Measurements from ENCODE around the gene SPATA25.

Gene SPATA25

GRCh38 chr20:45861221-45862075 lies 26.0 kb downstream of the SPATA25 start:
- DNase-seq: no peak

- no peak for DNase-seq
Measured at GRCh38 chr20:45860560-45861220, 26.7 kb downstream of the SPATA25 start.

- no peak for DNase-seq
Measured at GRCh38 chr20:45859916-45860315, 27.5 kb downstream of the SPATA25 start.

- no peak for DNase-seq
Measured at GRCh38 chr20:45857882-45858216, 29.6 kb downstream of the SPATA25 start.

GRCh38 chr20:45857114-45857881 lies 30.1 kb downstream of the SPATA25 start, which contains the start of the genes ACOT8 and ZSWIM3:
Gene ACOT8, minus strand, starts transcription at chr20:45857392. Its CDS starts 77 bp downstream, at chr20:45857315.
Gene ZSWIM3, plus strand, starts transcription at chr20:45857614. Its CDS starts 212 bp downstream, at chr20:45857826.
- DNase-seq: peak; percentile 100

GRCh38 chr20:45853484-45853883 lies 33.9 kb downstream of the SPATA25 start:
- no peak for DNase-seq

GRCh38 chr20:45852326-45852725 lies 35.1 kb downstream of the SPATA25 start:
- no peak for DNase-seq

GRCh38 chr20:45851501-45851900 lies 35.9 kb downstream of the SPATA25 start:
- DNase-seq: no peak

- no peak for DNase-seq
Measured at GRCh38 chr20:45850926-45851325, 36.5 kb downstream of the SPATA25 start.

- no peak for DNase-seq
Measured at GRCh38 chr20:45850238-45850637, 37.2 kb downstream of the SPATA25 start.

GRCh38 chr20:45848969-45849582 lies 38.3 kb downstream of the SPATA25 start:
- DNase-seq: no peak

GRCh38 chr20:45848421-45848820 lies 39.0 kb downstream of the SPATA25 start:
- no peak for DNase-seq

- DNase-seq: no peak
Measured at GRCh38 chr20:45845452-45845851, 42.0 kb downstream of the SPATA25 start.

GRCh38 chr20:45843506-45843905 lies 43.9 kb downstream of the SPATA25 start:
- DNase-seq: no peak

GRCh38 chr20:45842169-45842812 lies 45.1 kb downstream of the SPATA25 start:
- peak; percentile 25 for DNase-seq

GRCh38 chr20:45841407-45842129 lies 45.9 kb downstream of the SPATA25 start:
- DNase-seq: no peak

GRCh38 chr20:45840700-45841198 lies 46.7 kb downstream of the SPATA25 start:
- no peak for DNase-seq

GRCh38 chr20:45836841-45837240 lies 50.6 kb downstream of the SPATA25 start:
- no peak for DNase-seq

All from suppressor macrophage treated with lipopolysaccharide for 4 hours (primary cell).